Liver (tissue), 3 donors: ENCODE measurements around the gene USP25.

Experiments used
- RAD21 ChIP-seq, 2 donors: IDR thresholded peaks; 2 replicates each; pipeline ENCODE4 v1.6.1; 2016; ENCODE audit warnings: antibody characterized with exemption in 2 of 2, mild to moderate bottlenecking in 2 of 2
- TAF1 ChIP-seq: conservative IDR thresholded peaks from 2 replicates; pipeline ENCODE4 v1.6.1; 2016; ENCODE audit warnings: antibody characterized with exemption, mild to moderate bottlenecking
- TF ChIP-seq, protein P1 (sequence below): fragments of 150-350 bp; IDR thresholded peaks from 2 replicates; pipeline ENCODE4 v1.5.1; 2017; ENCODE audit warnings: improper control_type of control experiment, low read depth, low read length; ENCODE audit not compliant: missing input control
- TF ChIP-seq, protein P2 (sequence below): IDR thresholded peaks from 2 replicates; pipeline ENCODE4 v1.6.1; 2016; ENCODE audit warnings: antibody characterized with exemption
- TF ChIP-seq, protein P3 (sequence below): IDR thresholded peaks from 2 replicates; pipeline ENCODE4 v1.6.1; 2016; ENCODE audit warnings: antibody characterized with exemption
- donor health status: healthy.
- donor health status: healthy.

DNA sequence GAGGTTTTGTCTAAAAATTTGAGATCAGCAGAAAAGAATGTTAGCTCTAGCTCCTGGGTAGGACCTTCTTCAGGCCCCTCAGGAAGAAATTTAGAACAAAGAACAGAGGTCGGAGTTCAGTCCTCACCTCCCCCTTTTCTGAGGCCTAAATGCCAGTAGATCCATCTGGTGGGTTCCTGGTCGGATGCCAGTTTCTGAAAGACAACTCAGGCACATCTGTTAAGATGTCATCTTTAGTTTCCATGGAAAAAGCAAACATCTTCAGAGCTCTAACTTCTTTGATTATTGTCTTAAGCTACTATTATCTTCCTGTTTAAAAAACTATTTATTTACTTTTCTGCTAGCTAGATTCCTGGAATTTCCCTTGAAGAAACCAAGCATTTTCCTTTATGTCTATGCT, 37.1 kb upstream of the USP25 start:
- TF ChIP-seq, protein P1, sequence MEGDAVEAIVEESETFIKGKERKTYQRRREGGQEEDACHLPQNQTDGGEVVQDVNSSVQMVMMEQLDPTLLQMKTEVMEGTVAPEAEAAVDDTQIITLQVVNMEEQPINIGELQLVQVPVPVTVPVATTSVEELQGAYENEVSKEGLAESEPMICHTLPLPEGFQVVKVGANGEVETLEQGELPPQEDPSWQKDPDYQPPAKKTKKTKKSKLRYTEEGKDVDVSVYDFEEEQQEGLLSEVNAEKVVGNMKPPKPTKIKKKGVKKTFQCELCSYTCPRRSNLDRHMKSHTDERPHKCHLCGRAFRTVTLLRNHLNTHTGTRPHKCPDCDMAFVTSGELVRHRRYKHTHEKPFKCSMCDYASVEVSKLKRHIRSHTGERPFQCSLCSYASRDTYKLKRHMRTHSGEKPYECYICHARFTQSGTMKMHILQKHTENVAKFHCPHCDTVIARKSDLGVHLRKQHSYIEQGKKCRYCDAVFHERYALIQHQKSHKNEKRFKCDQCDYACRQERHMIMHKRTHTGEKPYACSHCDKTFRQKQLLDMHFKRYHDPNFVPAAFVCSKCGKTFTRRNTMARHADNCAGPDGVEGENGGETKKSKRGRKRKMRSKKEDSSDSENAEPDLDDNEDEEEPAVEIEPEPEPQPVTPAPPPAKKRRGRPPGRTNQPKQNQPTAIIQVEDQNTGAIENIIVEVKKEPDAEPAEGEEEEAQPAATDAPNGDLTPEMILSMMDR = no peak
- no peak for TF ChIP-seq TAF1
- TF ChIP-seq, protein P2, sequence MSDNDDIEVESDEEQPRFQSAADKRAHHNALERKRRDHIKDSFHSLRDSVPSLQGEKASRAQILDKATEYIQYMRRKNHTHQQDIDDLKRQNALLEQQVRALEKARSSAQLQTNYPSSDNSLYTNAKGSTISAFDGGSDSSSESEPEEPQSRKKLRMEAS = no peak
- no peak for TF ChIP-seq RAD21 (IDR thresholded peaks at IDR 0.05)
- TF ChIP-seq, protein P3, sequence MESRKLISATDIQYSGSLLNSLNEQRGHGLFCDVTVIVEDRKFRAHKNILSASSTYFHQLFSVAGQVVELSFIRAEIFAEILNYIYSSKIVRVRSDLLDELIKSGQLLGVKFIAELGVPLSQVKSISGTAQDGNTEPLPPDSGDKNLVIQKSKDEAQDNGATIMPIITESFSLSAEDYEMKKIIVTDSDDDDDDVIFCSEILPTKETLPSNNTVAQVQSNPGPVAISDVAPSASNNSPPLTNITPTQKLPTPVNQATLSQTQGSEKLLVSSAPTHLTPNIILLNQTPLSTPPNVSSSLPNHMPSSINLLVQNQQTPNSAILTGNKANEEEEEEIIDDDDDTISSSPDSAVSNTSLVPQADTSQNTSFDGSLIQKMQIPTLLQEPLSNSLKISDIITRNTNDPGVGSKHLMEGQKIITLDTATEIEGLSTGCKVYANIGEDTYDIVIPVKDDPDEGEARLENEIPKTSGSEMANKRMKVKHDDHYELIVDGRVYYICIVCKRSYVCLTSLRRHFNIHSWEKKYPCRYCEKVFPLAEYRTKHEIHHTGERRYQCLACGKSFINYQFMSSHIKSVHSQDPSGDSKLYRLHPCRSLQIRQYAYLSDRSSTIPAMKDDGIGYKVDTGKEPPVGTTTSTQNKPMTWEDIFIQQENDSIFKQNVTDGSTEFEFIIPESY = no peak
